Measurements from ENCODE around the gene CPA3. TPM values are rescaled to one million over a fixed set of nuclear protein-coding genes. Genes with fewer than 3 reads are reported as not detected.

CPA3 gene
- total RNA-seq, 2 experiments from 2014 or later, result not detected

GRCh38 chr3:148930752-148931151 is 65.7 kb downstream of the CPA3 start:
- no peak for TF ChIP-seq CTCF (IDR thresholded peaks at IDR 0.05)
- H3K27me3 Mint-ChIP-seq, result peaks cover 7% of the 10 kb centered on the region
- ATAC-seq (no peak), DNase-seq (no peak)
- no peaks in the 10 kb centered on the region for H3K36me3 Mint-ChIP-seq (ENCODE audit: low read depth)
- ChIA-PET CTCF (no interaction called here), POLR2A (no interaction called here)
- no peak overlapping the region for H3K27ac Mint-ChIP-seq
- no peak overlapping the region for H3K4me3 Mint-ChIP-seq
- intact Hi-C loops (cut with micrococcal nuclease), result no loop called here
- H3K9me3 Mint-ChIP-seq, result no peaks in the 10 kb centered on the region
- no peaks in the 10 kb centered on the region for H3K4me1 Mint-ChIP-seq (ENCODE audit: low read depth)

GRCh38 chr3:148931574-148931973 is 66.5 kb downstream of the CPA3 start:
- Mint-ChIP-seq H3K4me3 (no peak overlapping the region), H3K9me3 (no peaks in the 10 kb centered on the region), H3K4me1 (ENCODE audit: low read depth) (no peaks in the 10 kb centered on the region), H3K27ac (no peak overlapping the region), H3K27me3 (peaks cover 10% of the 10 kb centered on the region), H3K36me3 (ENCODE audit: low read depth) (no peaks in the 10 kb centered on the region)
- ATAC-seq, result no peak
- ChIA-PET POLR2A (no interaction called here), CTCF (interaction anchor here (1.2 kb wide), 1 partner anchor 12 kb away, joined by 4 read pairs; no protein-coding TSS in a partner anchor)
- DNase-seq, result no peak
- intact Hi-C loops (cut with micrococcal nuclease), result no loop called here
- TF ChIP-seq CTCF (IDR thresholded peaks at IDR 0.05), result no peak

GRCh38 chr3:148932972-148933371 is 67.9 kb downstream of the CPA3 start:
- no peaks in the 10 kb centered on the region for H3K9me3 Mint-ChIP-seq
- CTCF ChIA-PET, result no interaction called here
- H3K27me3 Mint-ChIP-seq, result peaks cover 15% of the 10 kb centered on the region
- H3K27ac Mint-ChIP-seq, result no peak overlapping the region
- POLR2A ChIA-PET, result no interaction called here
- H3K4me3 Mint-ChIP-seq, result no peak overlapping the region
- DNase-seq, result no peak
- TF ChIP-seq CTCF (IDR thresholded peaks at IDR 0.05), result no peak
- ATAC-seq, result no peak
- H3K36me3 Mint-ChIP-seq (ENCODE audit: low read depth), result no peaks in the 10 kb centered on the region
- intact Hi-C loops (cut with micrococcal nuclease), result no loop called here
- H3K4me1 Mint-ChIP-seq (ENCODE audit: low read depth), result no peaks in the 10 kb centered on the region

- no peaks in the 10 kb centered on the region for H3K36me3 Mint-ChIP-seq (ENCODE audit: low read depth)
- H3K27ac Mint-ChIP-seq, result no peak overlapping the region
- H3K4me3 Mint-ChIP-seq, result no peak overlapping the region
Observed at GRCh38 chr3:148937467-148938255, 72.6 kb downstream of the CPA3 start.

More at GRCh38 chr3:148937467-148938255, 72.6 kb downstream of the CPA3 start:
- intact Hi-C loops (cut with micrococcal nuclease), result no loop called here
- ATAC-seq (no peak), DNase-seq (no peak)
- Mint-ChIP-seq H3K27me3 (peaks cover 15% of the 10 kb centered on the region), H3K4me1 (ENCODE audit: low read depth) (no peaks in the 10 kb centered on the region), H3K9me3 (no peaks in the 10 kb centered on the region)
- ChIA-PET POLR2A (no interaction called here), CTCF (no interaction called here)
- no peak for TF ChIP-seq CTCF (IDR thresholded peaks at IDR 0.05)

Data from activated CD8-positive, alpha-beta T cell treated with anti-CD3 and anti-CD28 coated beads for 36 hours (primary cell).